A204.1 (cell line): ENCODE results near the gene TAS2R1.

Experiments used
- FAIRE-seq: peaks from 2 replicates; lab custom pipeline; 2012; peaks lifted over from hg19 to GRCh38; lab: Jason Lieb, UNC

TAS2R1 gene

DNA sequence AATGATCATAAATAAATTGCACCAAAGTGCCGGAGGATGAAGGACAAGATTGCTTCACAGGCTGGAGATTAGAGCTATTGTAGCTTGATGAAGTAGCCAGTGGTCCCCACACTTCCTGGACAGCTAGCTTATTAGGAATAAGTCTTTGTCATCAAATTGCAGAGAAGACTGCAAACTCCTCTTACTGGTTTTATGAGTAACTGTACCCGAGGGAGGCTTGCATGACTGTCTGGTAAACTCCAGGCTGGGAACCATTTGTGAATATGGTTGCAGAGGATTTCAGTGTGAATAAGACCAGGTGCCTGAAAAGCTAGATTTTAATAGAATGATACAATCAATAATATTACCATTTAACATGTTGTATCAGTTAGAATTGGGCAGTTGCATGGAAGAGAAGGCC, 47.7 kb downstream of the TAS2R1 start:
- no peak for FAIRE-seq
